Gastroesophageal sphincter (tissue), 3 donors: Measurements from ENCODE around the gene MEG3.

Source experiments
- POLR2A ChIP-seq, 2 donors: fragments of 450-650 bp; IDR thresholded peaks; one replicate each; pipeline ENCODE4 v1.6.1; 2017; ENCODE audit warnings: antibody characterized with exemption in 2 of 2, mild to moderate bottlenecking in 2 of 2, moderate library complexity in 1 of 2
- POLR2AphosphoS5 ChIP-seq: sonication (generic); formaldehyde crosslinking; IDR thresholded peaks from one replicate; pipeline ENCODE4 v1.6.1; 2017; ENCODE audit warnings: antibody characterized with exemption
- TF ChIP-seq, protein P1 (sequence below), 4 experiments: fragments of 200-600 bp in 2 of 4; fragments of 450-650 bp in 2 of 4; sonication (generic) in 1 of 4; IDR thresholded peaks; one replicate each; pipeline ENCODE4 v1.5.1; 2017 to 2019; ENCODE audit warnings: antibody characterized with exemption in 4 of 4, mild to moderate bottlenecking in 2 of 4, moderate library complexity in 2 of 4

DNA sequence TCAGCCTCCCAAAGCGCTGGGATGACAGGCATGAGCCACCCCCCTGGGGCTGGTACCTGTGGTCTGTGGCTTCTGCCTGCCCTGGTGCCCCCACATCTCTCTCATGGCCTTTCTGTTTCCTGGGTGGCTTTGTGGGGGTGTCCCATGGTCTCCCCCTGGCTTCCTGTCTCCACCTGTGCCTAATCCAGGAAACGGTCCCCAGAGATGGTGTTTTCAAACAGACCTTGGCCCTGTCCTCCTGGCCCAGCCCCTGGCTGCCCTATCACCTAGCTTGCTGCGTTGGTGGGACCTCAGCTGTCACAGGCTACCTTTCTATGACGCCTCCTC, 18.1 kb downstream of the MEG3 start:
- TF ChIP-seq, protein P1, sequence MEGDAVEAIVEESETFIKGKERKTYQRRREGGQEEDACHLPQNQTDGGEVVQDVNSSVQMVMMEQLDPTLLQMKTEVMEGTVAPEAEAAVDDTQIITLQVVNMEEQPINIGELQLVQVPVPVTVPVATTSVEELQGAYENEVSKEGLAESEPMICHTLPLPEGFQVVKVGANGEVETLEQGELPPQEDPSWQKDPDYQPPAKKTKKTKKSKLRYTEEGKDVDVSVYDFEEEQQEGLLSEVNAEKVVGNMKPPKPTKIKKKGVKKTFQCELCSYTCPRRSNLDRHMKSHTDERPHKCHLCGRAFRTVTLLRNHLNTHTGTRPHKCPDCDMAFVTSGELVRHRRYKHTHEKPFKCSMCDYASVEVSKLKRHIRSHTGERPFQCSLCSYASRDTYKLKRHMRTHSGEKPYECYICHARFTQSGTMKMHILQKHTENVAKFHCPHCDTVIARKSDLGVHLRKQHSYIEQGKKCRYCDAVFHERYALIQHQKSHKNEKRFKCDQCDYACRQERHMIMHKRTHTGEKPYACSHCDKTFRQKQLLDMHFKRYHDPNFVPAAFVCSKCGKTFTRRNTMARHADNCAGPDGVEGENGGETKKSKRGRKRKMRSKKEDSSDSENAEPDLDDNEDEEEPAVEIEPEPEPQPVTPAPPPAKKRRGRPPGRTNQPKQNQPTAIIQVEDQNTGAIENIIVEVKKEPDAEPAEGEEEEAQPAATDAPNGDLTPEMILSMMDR (IDR thresholded peaks at IDR 0.05), result no peak
- TF ChIP-seq POLR2A (IDR thresholded peaks at IDR 0.05) (no peak), POLR2AphosphoS5 (no peak)
